ENCODE results near the gene NDRG2.
"Not testable (repeated sequence)": the region's sequence is repeated elsewhere in the genome, so short reads cannot be mapped to it uniquely, and the experiment has no call there.

Gene NDRG2

DNA sequence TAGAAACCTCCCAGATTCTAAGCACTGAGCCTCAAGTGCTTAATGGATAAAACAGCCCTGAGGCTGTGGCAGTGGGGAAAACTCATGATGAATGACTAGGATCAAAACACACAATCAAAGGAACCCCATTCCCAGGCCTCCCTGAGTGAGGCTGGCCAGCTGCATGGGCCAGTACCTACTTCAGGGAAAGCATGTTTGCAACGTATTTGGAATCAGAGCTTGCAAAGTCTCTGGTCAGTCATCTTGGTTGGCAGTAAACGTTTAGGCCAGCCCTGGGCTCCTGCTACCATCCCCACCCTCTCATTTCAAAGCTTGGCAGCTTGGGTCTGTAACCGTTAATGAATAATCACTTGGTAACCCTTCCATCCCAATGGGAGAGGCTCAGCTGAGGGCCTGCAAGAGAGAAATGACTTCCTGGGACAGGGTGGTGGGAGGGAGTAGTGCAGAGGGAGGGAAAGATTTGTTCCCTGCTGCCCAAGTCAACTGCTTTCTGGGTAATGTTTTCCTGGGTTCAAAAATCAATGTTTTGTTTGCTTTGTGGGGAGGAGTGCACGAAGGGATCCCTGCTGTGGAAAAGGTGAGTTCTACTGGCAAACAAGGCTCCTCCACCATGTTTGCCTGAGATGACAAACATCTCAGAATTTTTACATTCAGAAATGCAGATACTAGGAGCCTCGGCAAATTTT, 30.7 kb upstream of the NDRG2 start:
- DNase-seq (ENCODE audit: low spot score): no peak

DNA sequence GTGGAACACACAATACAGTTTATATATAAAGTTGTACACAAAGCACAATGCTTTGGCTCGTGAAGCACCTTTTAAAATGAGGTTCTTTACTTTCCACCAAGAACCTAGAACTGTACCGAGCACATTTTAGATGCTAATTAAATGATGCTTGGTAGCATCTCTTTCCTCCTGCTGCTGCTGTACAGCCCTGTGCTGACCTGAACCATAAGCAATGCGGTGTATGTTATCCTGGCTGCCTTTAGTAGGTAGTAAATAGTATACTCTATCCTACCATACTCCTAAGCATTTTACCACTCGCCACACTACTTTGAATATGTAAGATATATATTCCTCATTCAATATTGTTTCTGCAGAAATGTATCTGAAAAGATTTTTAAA, 29.9 kb upstream of the NDRG2 start:
- no peak for DNase-seq (ENCODE audit: low spot score)

DNA sequence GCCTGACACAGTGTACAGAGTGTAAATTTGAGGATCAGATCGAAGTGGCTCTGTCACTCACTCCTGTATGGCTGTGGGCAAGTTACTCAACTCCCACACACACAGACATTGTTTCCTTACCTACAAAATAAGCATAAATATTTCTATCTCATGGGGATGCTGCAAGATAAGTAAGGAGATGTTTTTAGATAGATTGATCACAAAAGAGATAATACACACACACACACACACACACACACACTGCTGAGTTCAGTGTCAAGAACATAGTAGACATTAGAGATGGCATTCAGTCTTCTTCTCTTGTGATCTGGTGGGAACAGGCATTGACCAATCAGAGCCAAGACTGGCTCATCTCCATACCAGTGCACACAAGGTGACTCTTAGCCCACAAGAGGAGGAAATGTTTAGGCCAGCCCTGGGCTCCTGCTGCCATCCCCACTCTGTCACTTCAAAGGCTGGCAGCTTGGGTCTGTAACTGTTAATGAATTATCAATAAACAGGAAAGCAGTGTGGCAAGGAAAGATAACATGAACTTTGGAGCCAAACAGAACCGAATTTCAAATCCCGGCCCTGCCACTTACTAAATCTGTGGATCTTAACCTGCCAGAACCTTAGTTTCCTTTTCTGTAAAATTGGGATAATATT, 29.4 kb upstream of the NDRG2 start:
- no peak for DNase-seq (ENCODE audit: low spot score)

DNA sequence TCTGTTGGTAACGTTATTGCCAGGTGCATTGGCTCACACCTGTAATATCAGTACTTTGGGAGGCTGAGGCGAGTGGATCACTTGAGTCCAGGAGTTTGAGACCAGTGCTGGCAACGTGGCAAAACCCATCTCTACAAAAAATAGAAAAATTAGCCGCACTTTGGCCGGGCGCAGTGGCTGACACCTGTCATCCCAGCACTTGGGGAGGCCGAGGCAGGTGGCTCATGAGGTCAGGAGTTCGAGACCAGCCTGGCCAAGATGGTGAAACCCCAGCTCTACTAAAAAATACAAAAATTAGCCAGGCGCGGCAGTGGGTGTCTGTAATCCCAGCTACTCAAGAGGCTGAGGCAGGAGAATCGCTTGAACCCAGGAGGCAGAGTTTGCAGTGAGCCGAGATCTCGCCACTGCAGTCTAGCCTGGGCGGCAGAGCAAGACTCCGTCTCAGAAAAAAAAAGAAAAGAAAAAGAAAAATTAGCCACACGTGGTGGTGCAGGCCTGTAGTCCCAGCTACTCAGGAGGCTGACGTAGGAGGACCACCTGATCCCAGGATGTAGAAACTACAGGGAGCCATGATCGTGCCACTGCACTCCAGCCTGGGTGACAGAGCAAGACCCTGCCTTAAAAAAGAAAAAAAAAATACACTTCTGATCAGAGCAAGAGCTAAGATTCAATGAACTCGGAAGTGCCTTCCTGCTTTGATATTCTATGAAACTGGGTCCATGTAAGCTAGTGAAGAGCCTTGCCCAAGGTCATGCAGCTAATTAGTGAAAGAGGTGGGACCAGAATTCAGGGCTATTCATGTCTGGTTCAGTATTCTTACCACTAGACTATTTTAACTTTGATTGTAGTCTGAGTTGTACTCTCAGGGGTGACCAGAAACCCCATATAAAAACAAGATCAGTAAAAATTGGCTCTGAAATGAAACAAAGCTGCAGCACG, 28.6 kb upstream of the NDRG2 start:
- no peak for DNase-seq (ENCODE audit: low spot score)

DNA sequence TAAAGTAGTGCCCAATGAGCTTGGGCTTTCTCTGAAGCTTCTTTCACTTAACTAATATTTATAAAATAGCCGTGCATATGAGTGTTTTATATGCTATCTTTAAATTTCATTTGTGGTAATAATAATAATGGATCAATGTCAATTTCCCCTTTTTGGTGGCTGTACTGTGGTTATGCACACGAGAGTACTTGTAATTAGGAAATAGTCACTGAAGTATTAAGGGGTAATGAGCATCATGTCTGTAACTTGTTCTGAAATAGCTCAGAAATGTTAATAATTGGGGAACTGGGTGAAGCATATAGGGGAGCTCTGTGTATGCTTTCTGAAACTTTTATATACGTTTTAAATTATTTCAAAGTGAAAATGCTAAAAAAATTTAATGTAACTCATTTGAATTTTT, 25.7 kb upstream of the NDRG2 start:
- no peak for DNase-seq (ENCODE audit: low spot score)

DNA sequence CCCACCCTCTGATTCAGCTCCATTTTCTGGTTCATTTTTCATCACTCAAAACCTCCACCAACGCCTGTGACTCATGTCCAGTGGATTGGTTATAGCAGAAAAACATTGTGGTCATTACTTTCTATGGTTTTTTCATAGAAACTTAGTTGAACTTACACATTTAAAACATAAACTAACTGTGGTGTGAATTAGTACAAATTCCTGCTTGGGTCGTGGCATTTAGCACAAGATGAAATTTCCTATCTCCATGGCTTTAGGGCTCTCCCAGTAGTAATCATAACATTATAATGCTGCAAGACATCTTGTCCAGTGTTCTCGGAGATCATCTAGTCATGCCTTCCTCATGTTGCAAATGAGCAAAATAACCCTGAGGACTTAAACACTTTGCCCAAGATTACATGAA, 24.4 kb upstream of the NDRG2 start:
- no peak for DNase-seq (ENCODE audit: low spot score)

DNA sequence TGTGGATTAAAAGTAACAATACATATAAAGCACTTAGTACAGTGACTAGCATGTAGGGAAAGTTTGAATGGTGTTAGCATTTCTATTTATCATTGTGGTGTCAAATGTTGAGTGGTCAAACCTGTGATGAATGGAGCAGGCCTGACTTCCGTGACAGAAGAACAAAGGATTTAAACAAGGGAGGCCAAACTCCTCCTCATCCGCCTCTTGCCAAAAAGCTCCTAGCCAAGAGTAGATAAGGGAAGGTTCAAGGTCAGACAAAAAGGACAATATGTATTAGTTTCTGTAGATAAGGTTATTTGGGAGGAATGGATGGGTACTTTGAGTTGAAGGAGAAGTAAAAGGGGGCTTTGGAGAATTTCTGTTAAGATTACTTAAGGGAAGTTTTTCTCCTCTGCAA, 23.8 kb upstream of the NDRG2 start:
- no peak for DNase-seq (ENCODE audit: low spot score)

DNA sequence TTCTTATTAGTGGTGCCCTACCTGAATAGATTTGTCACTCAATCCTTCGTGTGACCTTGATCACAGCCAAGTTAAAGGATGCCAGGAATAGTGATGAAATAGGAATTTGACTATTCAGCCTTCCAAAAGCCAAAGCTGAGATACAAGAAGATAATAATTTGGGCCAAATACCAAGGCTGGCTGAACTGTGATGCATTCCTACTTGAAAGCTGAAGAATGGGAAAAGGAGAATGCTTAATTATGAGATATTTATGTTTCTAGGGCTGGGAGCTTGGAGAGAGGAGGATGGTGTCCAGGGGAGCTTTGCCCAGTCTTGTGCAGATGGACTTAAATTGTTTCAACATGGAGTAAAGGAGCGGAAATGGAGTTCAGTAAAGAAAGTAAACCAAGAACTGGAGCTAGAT, 22.5 kb upstream of the NDRG2 start:
- DNase-seq (ENCODE audit: low spot score): no peak

DNA sequence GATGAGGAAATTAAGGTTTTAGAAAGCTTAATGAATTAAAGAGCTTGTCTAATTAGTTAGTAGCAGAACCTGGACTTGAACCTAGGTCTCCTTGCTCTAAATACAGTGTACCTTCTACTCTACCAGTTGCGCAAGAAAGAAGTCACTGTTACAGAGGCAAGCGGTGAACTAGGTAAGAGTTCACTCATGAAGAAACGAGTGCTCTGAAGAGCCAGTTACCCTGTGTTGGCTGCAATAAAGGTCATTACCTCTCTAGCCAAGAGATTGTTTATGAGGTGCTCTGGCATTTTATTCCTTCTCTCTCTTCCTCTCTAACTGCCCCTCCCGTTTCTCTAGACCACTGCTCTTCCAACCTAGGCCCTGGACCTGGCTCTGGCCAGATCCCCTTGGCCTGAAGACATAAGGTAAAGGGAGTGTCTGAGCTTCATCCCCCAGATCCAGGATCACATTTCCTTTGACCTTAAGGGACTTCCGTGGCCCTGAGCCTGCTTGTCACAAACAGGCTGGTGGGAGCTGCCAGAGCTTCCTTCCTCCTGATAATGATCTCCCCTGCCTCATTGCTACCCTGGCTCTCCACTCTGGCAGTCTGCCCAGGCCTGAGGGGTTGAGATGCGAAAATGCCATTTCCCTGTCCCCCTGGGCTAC, 19.2 kb upstream of the NDRG2 start:
- no peak for DNase-seq (ENCODE audit: low spot score)

DNA sequence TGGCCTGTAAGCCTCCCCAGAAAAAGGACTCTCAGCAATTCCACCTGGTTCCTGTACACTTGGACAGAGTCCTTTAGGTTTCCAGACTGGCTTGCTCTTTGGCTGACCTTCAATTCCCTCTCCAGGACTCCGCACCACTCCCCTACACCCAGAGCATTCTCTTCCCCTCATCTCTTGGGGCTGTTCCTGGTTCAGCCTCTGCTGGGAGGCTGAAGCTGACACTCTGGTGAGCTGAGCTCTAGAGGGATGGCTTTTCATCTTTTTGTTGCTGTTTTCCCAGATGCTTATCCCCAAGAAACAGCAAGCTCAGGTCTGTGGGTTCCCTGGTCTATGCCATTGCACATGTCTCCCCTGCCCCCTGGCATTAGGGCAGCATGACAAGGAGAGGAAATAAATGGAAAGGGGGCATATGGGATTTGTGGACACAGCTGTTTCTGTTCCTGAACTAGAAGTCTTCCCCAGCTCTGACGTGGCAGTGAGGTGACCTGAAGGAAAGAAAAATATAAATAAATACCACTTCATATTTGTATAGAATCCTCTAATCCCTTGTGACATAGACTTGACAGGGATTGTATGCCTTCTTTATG, 18.6 kb upstream of the NDRG2 start:
- DNase-seq (ENCODE audit: low spot score): no peak

DNA sequence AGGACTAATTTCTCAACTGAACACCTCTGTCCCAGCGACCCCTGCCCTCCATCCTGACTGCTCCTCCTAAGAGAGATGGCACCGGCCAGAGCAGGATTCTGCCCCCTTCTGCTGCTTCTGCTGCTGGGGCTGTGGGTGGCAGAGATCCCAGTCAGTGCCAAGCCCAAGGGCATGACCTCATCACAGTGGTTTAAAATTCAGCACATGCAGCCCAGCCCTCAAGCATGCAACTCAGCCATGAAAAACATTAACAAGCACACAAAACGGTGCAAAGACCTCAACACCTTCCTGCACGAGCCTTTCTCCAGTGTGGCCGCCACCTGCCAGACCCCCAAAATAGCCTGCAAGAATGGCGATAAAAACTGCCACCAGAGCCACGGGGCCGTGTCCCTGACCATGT, 18.1 kb upstream of the NDRG2 start:
- no peak for DNase-seq (ENCODE audit: low spot score)

DNA sequence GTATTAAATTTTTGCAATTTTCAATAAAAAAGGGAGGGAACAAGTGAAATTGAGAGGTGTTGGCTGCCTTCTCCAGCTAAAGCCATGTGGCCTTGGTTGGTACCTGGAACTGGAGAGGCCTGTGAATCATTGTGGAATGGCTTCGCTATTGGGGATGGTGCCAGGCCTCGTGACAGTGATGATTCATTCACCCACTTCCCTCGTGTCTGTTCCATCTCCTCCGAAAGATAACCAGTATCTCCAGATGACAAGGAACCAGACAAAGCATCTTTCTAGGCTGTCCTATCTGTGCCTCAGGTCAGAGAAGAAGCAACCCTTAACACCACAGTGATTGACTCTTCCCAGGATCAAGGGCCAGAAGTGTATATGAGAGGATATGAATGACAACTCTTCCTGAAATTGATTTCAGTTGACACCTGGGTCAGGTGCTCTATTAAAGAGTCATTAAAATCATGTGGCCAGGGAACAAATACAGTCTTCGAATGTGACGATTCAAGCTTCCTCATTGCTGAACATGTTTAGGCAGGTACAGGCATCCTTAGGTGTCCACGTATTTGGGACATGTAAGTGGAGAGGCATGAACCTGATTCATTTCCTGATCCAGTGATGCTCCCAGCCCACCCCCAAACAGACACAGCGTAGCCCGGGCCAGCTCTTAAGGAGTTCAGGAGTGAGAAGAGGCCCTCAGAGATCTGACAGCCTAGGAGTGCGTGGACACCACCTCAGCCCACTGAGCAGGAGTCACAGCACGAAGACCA, 17.0 kb upstream of the NDRG2 start, which contains the start of gene RNASE7:
Gene RNASE7, plus strand, starts transcription at position 687 of the 758 bp plus-strand sequence. CDS start 631 bp downstream, outside the sequence.
- DNase-seq (ENCODE audit: low spot score): no peak

DNA sequence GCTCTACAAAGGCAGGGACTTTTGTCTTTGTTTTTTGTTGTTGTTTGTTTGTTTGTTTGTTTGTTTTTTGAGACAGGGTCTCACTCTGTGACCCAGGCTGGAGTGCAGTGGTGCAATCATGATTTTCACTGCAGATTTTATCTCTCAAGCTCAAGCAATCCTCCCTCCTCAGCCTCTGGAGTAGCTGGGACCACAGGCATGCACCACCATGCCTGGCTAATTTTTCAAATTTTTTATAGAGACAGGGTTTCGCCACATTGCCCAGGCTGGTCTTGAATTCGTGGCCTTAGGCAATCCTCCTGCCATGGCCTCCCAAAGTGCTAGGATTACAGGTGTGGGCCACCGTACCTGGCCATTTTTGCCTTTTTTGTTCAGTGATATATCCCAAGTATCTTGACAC, 16.1 kb upstream of the NDRG2 start:
- not testable (repeated sequence) for DNase-seq (ENCODE audit: low spot score)

DNA sequence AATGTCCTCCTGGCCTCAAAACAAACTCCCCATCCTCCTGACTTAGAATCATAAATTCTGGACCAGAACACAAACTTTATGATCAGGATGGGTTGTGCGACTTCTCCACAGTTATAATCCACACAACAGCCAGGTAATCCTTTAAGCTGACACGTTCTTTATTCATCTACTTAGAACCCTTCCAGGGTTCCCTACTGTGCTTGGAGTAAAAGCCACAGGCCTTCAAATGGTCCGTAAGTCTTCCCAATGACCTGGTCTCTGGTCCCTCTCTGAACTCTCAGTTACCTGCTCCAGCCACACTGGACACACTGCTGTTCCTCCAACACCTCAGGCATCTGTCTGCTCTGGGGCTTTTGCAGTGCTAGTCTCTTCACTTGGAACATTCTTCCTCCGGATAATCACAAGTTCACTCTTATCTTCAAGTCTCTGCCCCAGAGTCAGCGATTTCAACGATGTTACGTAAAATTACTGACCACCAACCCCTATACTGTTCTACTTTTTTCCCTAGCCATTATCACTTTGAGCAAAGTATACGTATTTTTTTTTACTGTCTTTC, 15.6 kb upstream of the NDRG2 start:
- DNase-seq (ENCODE audit: low spot score): no peak

DNA sequence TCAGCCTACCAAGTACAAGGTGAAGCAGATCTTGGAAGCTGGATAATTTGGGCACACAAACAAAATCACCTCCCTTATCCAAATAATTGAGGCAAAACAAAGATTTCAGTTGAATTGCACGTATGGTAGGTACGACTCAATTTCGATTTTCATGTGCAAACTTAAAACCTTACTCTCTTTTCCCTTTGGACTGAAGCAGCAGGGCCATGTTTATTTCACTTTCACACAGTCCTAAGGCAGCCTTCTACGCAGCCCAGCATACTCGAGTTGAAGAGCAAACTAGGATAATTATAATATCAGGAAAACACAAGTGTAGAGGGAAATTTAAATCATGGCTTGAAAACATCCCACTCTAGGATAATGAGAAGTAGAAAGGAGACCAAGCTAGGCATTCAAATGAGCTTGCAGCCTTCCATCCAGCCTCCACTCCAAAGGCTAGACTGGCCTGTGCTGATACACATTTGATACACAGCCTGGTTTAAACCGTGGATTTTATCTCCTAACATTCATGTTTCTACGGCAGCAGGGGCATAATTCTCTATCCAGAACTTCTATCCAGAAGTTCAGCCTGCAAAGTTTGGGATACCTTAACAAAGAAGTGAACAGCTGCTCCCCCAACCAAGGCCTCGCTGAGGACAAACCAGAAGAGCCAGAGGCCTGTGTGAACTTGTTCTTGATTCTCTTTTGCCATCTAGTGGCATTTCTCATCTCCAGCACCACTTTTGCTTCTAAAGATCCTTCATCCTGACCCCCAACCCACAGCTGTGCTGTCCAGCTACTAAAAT, 14.9 kb upstream of the NDRG2 start:
- peak; percentile 41 for DNase-seq (ENCODE audit: low spot score)

DNA sequence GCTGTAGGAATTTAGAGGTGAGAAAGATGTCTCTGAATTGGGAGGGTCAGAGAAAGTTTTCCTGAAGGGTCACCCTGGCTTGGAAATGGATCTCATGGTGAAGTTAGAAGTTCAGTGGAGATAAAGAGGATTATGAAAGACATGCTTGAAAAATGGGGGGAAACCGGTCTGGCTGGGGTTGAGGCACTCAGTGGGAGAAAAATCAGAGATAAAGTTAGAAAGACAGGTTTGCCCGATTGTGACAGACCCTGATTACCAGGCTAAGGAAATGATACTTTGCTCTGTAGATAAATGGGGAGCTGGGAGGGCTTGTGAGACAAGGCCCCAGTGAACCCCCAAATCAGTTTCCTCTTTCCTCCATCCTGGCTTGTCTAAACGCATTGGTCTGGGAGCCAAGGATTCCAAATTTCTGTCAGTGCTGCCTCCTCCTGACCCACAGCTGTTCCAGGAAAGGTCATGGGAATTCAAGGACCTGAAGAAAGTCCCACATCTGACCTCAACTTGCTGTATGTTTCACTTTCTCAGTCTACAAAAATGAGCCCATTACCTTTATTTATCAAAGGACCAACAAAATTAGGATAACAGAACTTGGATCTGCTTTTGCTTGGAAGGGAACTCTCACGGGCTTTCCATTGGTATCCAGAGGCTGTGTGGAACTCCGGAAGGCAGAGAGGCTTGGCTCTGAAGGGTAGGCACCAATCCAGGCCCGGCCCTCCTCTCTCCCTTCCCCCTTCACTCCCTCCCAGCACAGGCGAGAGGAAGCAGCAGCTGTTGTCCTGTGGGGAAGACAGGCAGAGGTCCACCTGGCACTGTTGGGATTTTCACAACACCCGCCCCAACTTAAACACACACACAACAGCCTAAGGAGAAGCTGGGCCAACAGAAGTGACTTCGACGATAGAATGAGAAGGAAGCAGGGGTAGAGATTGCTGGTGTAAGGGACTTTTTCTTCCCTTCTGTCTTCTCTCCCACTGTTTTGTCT, 13.9 kb upstream of the NDRG2 start:
- DNase-seq (ENCODE audit: low spot score): no peak

DNA sequence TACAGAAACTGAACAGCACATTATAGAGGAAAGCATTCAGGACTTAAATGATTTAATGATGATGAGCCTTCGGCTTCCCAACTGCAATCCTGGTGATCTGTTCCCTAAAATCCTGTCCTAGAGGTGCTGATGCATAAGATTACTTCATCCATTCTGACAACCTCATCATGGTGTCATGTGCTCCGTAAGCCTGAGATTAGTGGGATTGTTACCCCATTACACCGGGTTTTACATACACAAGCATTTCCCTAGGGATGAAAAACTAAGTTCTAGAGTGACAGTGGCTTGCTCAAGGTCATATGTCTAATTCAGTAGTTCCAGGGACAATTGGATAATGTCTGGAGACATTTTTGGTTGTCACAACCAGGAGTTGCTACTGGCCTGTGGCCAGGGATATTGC, 12.3 kb upstream of the NDRG2 start:
- no peak for DNase-seq (ENCODE audit: low spot score)

DNA sequence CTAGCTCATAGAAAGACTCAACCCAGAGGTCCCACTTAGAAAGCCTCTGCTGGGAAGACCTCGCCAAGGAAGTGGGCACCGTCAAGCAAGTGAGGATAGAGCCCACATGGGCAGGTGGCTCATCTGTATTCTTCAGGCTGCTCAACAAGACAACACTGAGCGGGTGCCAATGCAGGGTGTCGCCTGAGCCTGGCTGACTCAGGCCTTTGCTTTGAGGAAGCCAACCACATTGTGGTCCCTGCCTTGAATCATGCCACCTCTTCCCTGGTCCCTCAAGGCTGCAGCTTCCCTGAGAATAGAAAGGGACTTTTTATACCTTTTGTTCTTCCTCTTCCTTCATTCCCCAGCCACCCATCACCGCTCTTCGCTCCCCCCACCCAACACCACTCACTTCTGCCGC, 11.9 kb upstream of the NDRG2 start:
- no peak for DNase-seq (ENCODE audit: low spot score)

DNA sequence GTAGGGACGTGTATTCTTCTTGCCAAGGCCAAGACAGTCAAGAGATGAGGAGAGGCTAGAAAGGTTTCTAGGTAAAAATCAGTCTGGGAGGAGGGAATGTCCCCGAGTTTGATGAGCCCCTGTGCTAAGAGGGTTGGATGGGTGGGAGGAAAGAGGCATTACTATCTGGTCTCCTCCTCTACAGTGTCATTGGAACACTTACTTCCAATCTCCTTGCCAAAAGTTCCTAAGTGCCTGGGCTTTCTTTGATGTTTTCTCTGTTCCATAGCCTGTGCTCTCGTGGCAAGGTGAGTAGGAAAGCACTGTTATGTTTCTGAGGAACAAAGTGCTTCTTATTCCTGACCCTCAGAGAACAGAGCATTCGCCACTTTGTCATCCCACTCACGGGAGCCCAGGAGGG, 9.8 kb upstream of the NDRG2 start, which contains the start of gene RNASE13:
Gene RNASE13, minus strand, starts transcription at position 101 of the 400 bp plus-strand sequence. CDS start 519 bp downstream, outside the sequence.
- no peak for DNase-seq (ENCODE audit: low spot score)
